GM23338 (cell line): Measurements from ENCODE around the gene ATF2.

ENCODE experiments used
- EZH2 ChIP-seq: fragments of 200-600 bp; sonication (generic); IDR thresholded peaks from one replicate; pipeline ENCODE4 v1.8.0; 2017; ENCODE audit warnings: antibody characterized with exemption, mild to moderate bottlenecking, low read depth; ENCODE audit not compliant: unreplicated experiment
- NANOG ChIP-seq: IDR thresholded peaks from 2 replicates; pipeline ENCODE4 v1.6.1; 2016; ENCODE audit warnings: antibody characterized with exemption, borderline replicate concordance
- POLR2AphosphoS5 ChIP-seq: IDR thresholded peaks from 2 replicates; pipeline ENCODE4 v1.6.1; 2016; ENCODE audit warnings: antibody characterized with exemption, low read depth
- ZNF331 ChIP-seq: fragments of 250-450 bp; sonication (Bioruptor Pico); IDR thresholded peaks from 2 replicates; pipeline ENCODE4 v1.5.0; 2020; ENCODE audit warnings: low read depth, mild to moderate bottlenecking, moderate library complexity
- TF ChIP-seq, protein P1 (sequence below), 2 experiments: fragments of 200-600 bp in 1 of 2; sonication (generic) in 1 of 2; conservative IDR thresholded peaks; 2 replicates each; pipeline versions ENCODE4 v1.5.1 to v1.6.1; 2016 to 2017; ENCODE audit warnings: antibody characterized with exemption in 2 of 2, low read depth in 2 of 2, mild to moderate bottlenecking in 2 of 2, moderate library complexity in 1 of 2

GRCh38 chr2:175170659-175171304 is 2.8 kb upstream of the ATF2 start:
- TF ChIP-seq, protein P1, sequence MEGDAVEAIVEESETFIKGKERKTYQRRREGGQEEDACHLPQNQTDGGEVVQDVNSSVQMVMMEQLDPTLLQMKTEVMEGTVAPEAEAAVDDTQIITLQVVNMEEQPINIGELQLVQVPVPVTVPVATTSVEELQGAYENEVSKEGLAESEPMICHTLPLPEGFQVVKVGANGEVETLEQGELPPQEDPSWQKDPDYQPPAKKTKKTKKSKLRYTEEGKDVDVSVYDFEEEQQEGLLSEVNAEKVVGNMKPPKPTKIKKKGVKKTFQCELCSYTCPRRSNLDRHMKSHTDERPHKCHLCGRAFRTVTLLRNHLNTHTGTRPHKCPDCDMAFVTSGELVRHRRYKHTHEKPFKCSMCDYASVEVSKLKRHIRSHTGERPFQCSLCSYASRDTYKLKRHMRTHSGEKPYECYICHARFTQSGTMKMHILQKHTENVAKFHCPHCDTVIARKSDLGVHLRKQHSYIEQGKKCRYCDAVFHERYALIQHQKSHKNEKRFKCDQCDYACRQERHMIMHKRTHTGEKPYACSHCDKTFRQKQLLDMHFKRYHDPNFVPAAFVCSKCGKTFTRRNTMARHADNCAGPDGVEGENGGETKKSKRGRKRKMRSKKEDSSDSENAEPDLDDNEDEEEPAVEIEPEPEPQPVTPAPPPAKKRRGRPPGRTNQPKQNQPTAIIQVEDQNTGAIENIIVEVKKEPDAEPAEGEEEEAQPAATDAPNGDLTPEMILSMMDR (conservative IDR thresholded peaks at IDR 0.05; ENCODE audit: low read depth in 2 of 2), result no peak
- TF ChIP-seq EZH2 (no peak), NANOG (no peak), ZNF331 (CRISPR knock-in tag) (no peak), POLR2AphosphoS5 (no peak)
